K562 (cell line): ENCODE results near the gene FAM3C. TPM values are rescaled to one million over a fixed set of nuclear protein-coding genes. Genes with fewer than 3 reads are reported as not detected.

ENCODE experiments used
- ATF2 ChIP-seq: sonication (generic); formaldehyde crosslinking; IDR thresholded peaks from 2 replicates; pipeline ENCODE4 v1.8.1; 2022; ENCODE audit warnings: missing genetic modification reagents
- BRCA1 ChIP-seq, 2 experiments: fragments of 450-650 bp in 1 of 2; sonication (generic) in 1 of 2; formaldehyde crosslinking in 1 of 2; IDR thresholded peaks; 2 replicates each; pipeline versions ENCODE4 v1.5.0 to v1.6.1; 2017 to 2020; ENCODE audit warnings: mild to moderate bottlenecking in 1 of 2, missing genetic modification reagents in 1 of 2
- E2F6 ChIP-seq, 2 experiments: IDR thresholded peaks; 2 replicates each; pipeline ENCODE4 v1.6.1; 2011; ENCODE audit warnings: borderline replicate concordance in 1 of 2, control low read depth in 1 of 2, low read depth in 1 of 2, low read length in 1 of 2, mild to moderate bottlenecking in 1 of 2, mixed read lengths in 1 of 2, moderate library complexity in 1 of 2; ENCODE audit not compliant: insufficient read depth in 1 of 2, insufficient read length in 1 of 2, poor library complexity in 1 of 2, severe bottlenecking in 1 of 2; ENCODE audit errors: extremely low read depth in 1 of 2
- ERF ChIP-seq: fragments of 450-650 bp; formaldehyde crosslinking; IDR thresholded peaks from 2 replicates; pipeline ENCODE4 v1.4.0; 2020; ENCODE audit warnings: mild to moderate bottlenecking, mixed read lengths
- EZH2 ChIP-seq: IDR thresholded peaks from 2 replicates; pipeline ENCODE4 v1.6.1; 2012; ENCODE audit warnings: low read depth, mild to moderate bottlenecking, inconsistent platforms, low read length, borderline replicate concordance
- HDAC8 ChIP-seq: fragments of 450-650 bp; IDR thresholded peaks from 2 replicates; pipeline ENCODE4 v1.6.1; 2016; ENCODE audit warnings: mild to moderate bottlenecking, missing genetic modification characterization, moderate library complexity, missing compliant biosample characterization
- PHB ChIP-seq: fragments of 250-450 bp; sonication (Bioruptor Pico); IDR thresholded peaks from 2 replicates; pipeline ENCODE4 v1.5.0; 2021
- PHB2 ChIP-seq: fragments of 450-650 bp; IDR thresholded peaks from 2 replicates; pipeline ENCODE4 v1.6.1; 2017; ENCODE audit warnings: low read depth
- PPARD ChIP-seq: fragments of 250-450 bp; sonication (Bioruptor Pico); IDR thresholded peaks from 2 replicates; pipeline ENCODE4 v1.8.0; 2022; ENCODE audit warnings: inconsistent platforms, mild to moderate bottlenecking, moderate library complexity
- ZBTB40 ChIP-seq, 2 experiments: fragments of 450-650 bp in 1 of 2; sonication (generic) in 1 of 2; formaldehyde crosslinking in 1 of 2; IDR thresholded peaks; 2 replicates each; pipeline versions ENCODE4 v1.7.1 to v1.9.0; 2016 to 2022; ENCODE audit warnings: inconsistent platforms in 1 of 2, mild to moderate bottlenecking in 1 of 2, missing genetic modification reagents in 1 of 2
- ZFPM2 ChIP-seq: fragments of 250-450 bp; sonication (Bioruptor Pico); IDR thresholded peaks from 2 replicates; pipeline ENCODE4 v1.5.1; 2022; ENCODE audit warnings: mild to moderate bottlenecking
- ZFX ChIP-seq: sonication (generic); formaldehyde crosslinking; IDR thresholded peaks from 2 replicates; pipeline ENCODE4 v1.8.0; 2022; ENCODE audit warnings: mild to moderate bottlenecking, missing genetic modification reagents, moderate library complexity
- ZNF695 ChIP-seq: fragments of 450-650 bp; formaldehyde crosslinking; IDR thresholded peaks from 2 replicates; pipeline ENCODE4 v1.4.0; 2020; ENCODE audit warnings: mild to moderate bottlenecking, moderate library complexity
- polyA plus RNA-seq, 8 experiments: library from polyadenylated mRNA; depleted of rRNA in 4 of 8; stranded (reverse) in 5 of 8; unstranded in 3 of 8; fragments of >200 nt; fragmentation: Nextera tagmentation in 2 of 8; fragmentation: Illumina TruSeq in 1 of 8; extraction: Ambion mirVana in 2 of 8; extraction: Trizol in 1 of 8; gene quantifications; 2 replicates each; pipeline versions ENCODE4 v1.2.1 to v1.2.3, GENCODE V29; 2011 to 2014; ENCODE audit warnings: inconsistent platforms in 1 of 8, missing spikeins in 1 of 8
- total RNA-seq, 7 experiments: library from RNA; depleted of rRNA in 6 of 7; stranded (reverse); fragments of >200 nt in 6 of 7; fragmentation: Illumina TruSeq in 2 of 7; extraction: Trizol in 2 of 7; gene quantifications; 2 replicates each; pipeline versions ENCODE4 v1.2.1 to v1.2.3, GENCODE V29; 2011 to 2021; ENCODE audit warnings: low replicate concordance in 1 of 7

Gene FAM3C
- total and polyA plus RNA-seq, 9 of the 15 experiments (the other 6 are each of a cell fraction or from before 2014, with no cell fraction given): 10.6 to 42.6 (median 30.0) TPM

- TF ChIP-seq E2F6 (IDR thresholded peaks at IDR 0.05; ENCODE audit: borderline replicate concordance in 1 of 2, extremely low read depth in 1 of 2, insufficient read depth in 1 of 2, insufficient read length in 1 of 2, low read depth in 1 of 2, low read length in 1 of 2, poor library complexity in 1 of 2, severe bottlenecking in 1 of 2): peak; percentile 90 to 94
- TF ChIP-seq BRCA1 (IDR thresholded peaks at IDR 0.05): no peak
- TF ChIP-seq BRCA1 (CRISPR knock-in tag; IDR thresholded peaks at IDR 0.05): no peak
- no peak for TF ChIP-seq ZNF695 (CRISPR knock-in tag)
- TF ChIP-seq ZFX (CRISPR knock-in tag): peak; percentile 92
- TF ChIP-seq PPARD: no peak
- TF ChIP-seq EZH2: no peak
- no peak for TF ChIP-seq ERF (CRISPR knock-in tag)
- no peak for TF ChIP-seq PHB
- TF ChIP-seq ZBTB40 (IDR thresholded peaks at IDR 0.05): peak; percentile 54; the same call in 1 of the 2 replicates
- TF ChIP-seq ZBTB40 (CRISPR knock-in tag; IDR thresholded peaks at IDR 0.05): no peak
- peak; percentile 59; the same call in 1 of the 2 replicates for TF ChIP-seq HDAC8 (tag)
- TF ChIP-seq PHB2: no peak
- TF ChIP-seq ZFPM2 (CRISPR knock-in tag): no peak
- TF ChIP-seq ATF2: no peak
These were observed at the start of gene FAM3C (continued) for GRCh38 chr7:121395961-121396757.
